Stimulated activated CD4-positive, alpha-beta T cell treated with anti-CD3 and anti-CD28 coated beads, Interleukin-1b, Interleukin-23, amount 100 ng/mL, for 24 hours (primary cell): ENCODE results near the gene JDP2.
"Not testable (repeated sequence)": the region's sequence is repeated elsewhere in the genome, so short reads cannot be mapped to it uniquely, and the experiment has no call there.

Experiments used
- DNase-seq, 4 experiments: peaks; one replicate each; pipeline ENCODE4 v3.0.0-alpha.2; 2020; ENCODE audit warnings: low read depth in 4 of 4, low spot score in 1 of 4

Gene JDP2

GRCh38 chr14:75454963-75455546 lies 27.2 kb downstream of the JDP2 start:
- no peak for DNase-seq

- no peak for DNase-seq
These were observed 28.5 kb downstream of the JDP2 start for GRCh38 chr14:75456069-75456996.

- DNase-seq, result no peak
These were observed 29.1 kb downstream of the JDP2 start for GRCh38 chr14:75456997-75457335.

GRCh38 chr14:75457648-75458165 lies 29.9 kb downstream of the JDP2 start:
- DNase-seq, result no peak

GRCh38 chr14:75458305-75458704 lies 30.5 kb downstream of the JDP2 start:
- no peak for DNase-seq

GRCh38 chr14:75459099-75459741 lies 31.4 kb downstream of the JDP2 start:
- no peak for DNase-seq

GRCh38 chr14:75459791-75460190 lies 32.0 kb downstream of the JDP2 start:
- DNase-seq, result no peak

GRCh38 chr14:75460394-75460793 lies 32.6 kb downstream of the JDP2 start:
- DNase-seq, result no peak

- no peak for DNase-seq
These were observed 33.5 kb downstream of the JDP2 start for GRCh38 chr14:75461303-75461702.

GRCh38 chr14:75461755-75462349 lies 34.0 kb downstream of the JDP2 start:
- DNase-seq, result no peak

- no peak for DNase-seq
These were observed 36.8 kb downstream of the JDP2 start for GRCh38 chr14:75464626-75465025.

- DNase-seq, result no peak
These were observed 39.9 kb downstream of the JDP2 start for GRCh38 chr14:75467763-75468162.

- no peak for DNase-seq
These were observed 41.3 kb downstream of the JDP2 start for GRCh38 chr14:75469164-75469563.

GRCh38 chr14:75469606-75470237 lies 41.9 kb downstream of the JDP2 start:
- DNase-seq, result no peak

- no peak for DNase-seq
These were observed 42.5 kb downstream of the JDP2 start for GRCh38 chr14:75470238-75470797.

GRCh38 chr14:75471059-75471458 lies 43.2 kb downstream of the JDP2 start:
- no peak for DNase-seq

- DNase-seq, result not testable (repeated sequence)
These were observed 46.3 kb downstream of the JDP2 start for GRCh38 chr14:75474127-75474526.

- no peak for DNase-seq
These were observed 48.6 kb downstream of the JDP2 start for GRCh38 chr14:75476274-75476995.

GRCh38 chr14:75477881-75478280 lies 50.1 kb downstream of the JDP2 start:
- no peak for DNase-seq
